Articular chondrocyte of knee joint (primary cell): ENCODE results near the gene ATOH8. TPM values are rescaled to one million over a fixed set of nuclear protein-coding genes. Genes with fewer than 3 reads are reported as not detected.

Source experiments
- small RNA-seq: library from RNA; depleted of rRNA; stranded (forward); fragments of <200 nt; gene quantifications from one replicate; pipeline ENCODE3, GENCODE V24; 2012
- total RNA-seq: library from RNA; depleted of rRNA; stranded (reverse); fragments of >200 nt; gene quantifications from 2 replicates; pipeline ENCODE4 v1.2.3, GENCODE V29; 2012

Gene ATOH8
- total RNA-seq, result 67.2 and 125 TPM in 2 replicates

GRCh38 chr2:85753525-85754312 is at the start of gene ATOH8:
ATOH8 (plus strand) TSS chr2:85753991; CDS start chr2:85754190, 199 bp downstream.

Small RNA genes lying within 50 kb of the gene (small RNA-seq; reads per million reads assigned to genes)
- gene MIR6071 (not detected), gene RN7SKP83 (not detected), gene RNU1-38P (1.3 reads per million, percentile 57 among the genes with 10 or more reads in this experiment)

Other genes starting within 250 kb of the ATOH8 start
- gene MAT2A, start 214.8 kb upstream of the ATOH8 start, total RNA-seq, result 247 and 327 TPM in 2 replicates
- 44.4 and 55.5 TPM in 2 replicates for gene GGCX, start 192.5 kb upstream of the ATOH8 start, total RNA-seq
- gene VAMP8, start 176.4 kb upstream of the ATOH8 start, total RNA-seq, result 9.9 and 12.4 TPM in 2 replicates
- 30.2 and 35.7 TPM in 2 replicates for gene VAMP5, start 169.6 kb upstream of the ATOH8 start, total RNA-seq
- 133 and 175 TPM in 2 replicates for gene RNF181, start 158.2 kb upstream of the ATOH8 start, total RNA-seq
- gene TMEM150A, start 151.3 kb upstream of the ATOH8 start, total RNA-seq, result 8.1 and 9.4 TPM in 2 replicates
- 19.9 and 25.1 TPM in 2 replicates for gene C2orf68, start 141.9 kb upstream of the ATOH8 start, total RNA-seq
- 43.5 and 46.9 TPM in 2 replicates for gene USP39, start 137.8 kb upstream of the ATOH8 start, total RNA-seq
- gene SFTPB, start 85.8 kb upstream of the ATOH8 start, total RNA-seq, result not detected in 2 replicates
- gene GNLY, start 59.6 kb upstream of the ATOH8 start, total RNA-seq, result not detected in 2 replicates
- 9.4 and 21.4 TPM in 2 replicates for gene ST3GAL5, start 135.0 kb downstream of the ATOH8 start, total RNA-seq